Neural cell (in vitro differentiated cells): ENCODE measurements around the gene SLC43A1. TPM values are rescaled to one million over a fixed set of nuclear protein-coding genes. Genes with fewer than 3 reads are reported as not detected.

ENCODE experiments used
- H2AFZ ChIP-seq: fragments of 200-600, 300-800 bp; sonication (generic), shearing (Covaris generic); 2 replicates; pipeline ENCODE4 v1.6.0; 2014; ENCODE audit warnings: low read depth, mild to moderate bottlenecking, antibody characterized with exemption, low read length, moderate library complexity
- H3F3A ChIP-seq: fragments of 200-600 bp; shearing (Covaris generic); 2 replicates; pipeline ENCODE4 v1.6.1; 2016; ENCODE audit warnings: mild to moderate bottlenecking, moderate library complexity, mixed read lengths, antibody characterized with exemption, low read length; ENCODE audit not compliant: insufficient read depth, poor library complexity, severe bottlenecking
- H3K27ac ChIP-seq: fragments of 200-600, 300-800 bp; sonication (generic), shearing (Covaris generic); 2 replicates; pipeline ENCODE4 v1.5.1; 2014; ENCODE audit warnings: mild to moderate bottlenecking, low read length, moderate library complexity
- H3K27me3 ChIP-seq: fragments of 300-800, 200-600 bp; sonication (generic), shearing (Covaris generic); 2 replicates; pipeline ENCODE4 v1.6.0; 2014; ENCODE audit warnings: mild to moderate bottlenecking, low read depth, low read length, moderate library complexity; ENCODE audit not compliant: insufficient read depth
- H3K36me3 ChIP-seq: fragments of 300-800, 200-600 bp; sonication (generic), shearing (Covaris generic); 2 replicates; pipeline ENCODE4 v1.5.1; 2014; ENCODE audit warnings: mild to moderate bottlenecking, antibody characterized with exemption, low read length, moderate library complexity; ENCODE audit not compliant: insufficient read depth
- H3K4me2 ChIP-seq: fragments of 300-800, 200-600 bp; sonication (generic), shearing (Covaris generic); 2 replicates; pipeline ENCODE4 v1.6.0; 2014; ENCODE audit warnings: mild to moderate bottlenecking, low read length
- H3K4me3 ChIP-seq: fragments of 300-800, 200-600 bp; sonication (generic), shearing (Covaris generic); 2 replicates; pipeline ENCODE4 v1.5.1; 2014; ENCODE audit warnings: mild to moderate bottlenecking, low read length, moderate library complexity
- H3K79me2 ChIP-seq: fragments of 200-600 bp; shearing (Covaris generic); replicated peaks from 2 replicates; pipeline ENCODE4 v1.6.0; 2014; ENCODE audit warnings: mild to moderate bottlenecking, low read length, moderate library complexity; ENCODE audit not compliant: insufficient read depth
- H3K9ac ChIP-seq: fragments of 300-800, 200-600 bp; sonication (generic), shearing (Covaris generic); 2 replicates; pipeline ENCODE4 v1.6.1; 2016; ENCODE audit warnings: mild to moderate bottlenecking, low read length, mixed read lengths
- H3K9me2 ChIP-seq: fragments of 200-600 bp; shearing (Covaris generic); 2 replicates; pipeline ENCODE4 v1.6.1; 2016; ENCODE audit warnings: mild to moderate bottlenecking, low read length, mixed read lengths; ENCODE audit not compliant: insufficient read depth
- H3K9me3 ChIP-seq: fragments of 200-600, 300-800 bp; sonication (generic), shearing (Covaris generic); 2 replicates; pipeline ENCODE4 v1.6.1; 2016; ENCODE audit warnings: mild to moderate bottlenecking, mixed run types, low read length, moderate library complexity, mixed read lengths
- H4K20me1 ChIP-seq: fragments of 200-600 bp; shearing (Covaris generic); 2 replicates; pipeline ENCODE4 v1.6.1; 2016; ENCODE audit warnings: mild to moderate bottlenecking, mixed run types; ENCODE audit not compliant: insufficient read depth
- EP300 ChIP-seq: fragments of 450-650 bp; conservative IDR thresholded peaks from 2 replicates; pipeline ENCODE4 v1.6.1; 2014; ENCODE audit warnings: antibody characterized with exemption, mild to moderate bottlenecking, moderate library complexity; ENCODE audit not compliant: poor library complexity, severe bottlenecking
- EZH2 ChIP-seq: fragments of 200-600, 300-800 bp; shearing (Covaris generic), sonication (generic); IDR thresholded peaks from 2 replicates; pipeline ENCODE4 v1.6.1; 2014; ENCODE audit warnings: antibody characterized with exemption, low read length, borderline replicate concordance, mild to moderate bottlenecking; ENCODE audit not compliant: insufficient read depth, poor library complexity, severe bottlenecking
- MXI1 ChIP-seq: fragments of 450-650 bp; conservative IDR thresholded peaks from 2 replicates; pipeline ENCODE4 v1.6.1; 2014; ENCODE audit warnings: antibody characterized with exemption, mild to moderate bottlenecking; ENCODE audit not compliant: poor library complexity, severe bottlenecking
- POLR2AphosphoS5 ChIP-seq: IDR thresholded peaks from 2 replicates; pipeline ENCODE4 v1.6.1; 2012
- RAD21 ChIP-seq: fragments of 450-650 bp; conservative IDR thresholded peaks from 2 replicates; pipeline ENCODE4 v1.6.1; 2014; ENCODE audit warnings: antibody characterized with exemption, mild to moderate bottlenecking, moderate library complexity
- SMC3 ChIP-seq: fragments of 450-650 bp; conservative IDR thresholded peaks from 2 replicates; pipeline ENCODE4 v1.6.1; 2014; ENCODE audit warnings: antibody characterized with exemption, mild to moderate bottlenecking, moderate library complexity; ENCODE audit not compliant: poor library complexity
- TAF1 ChIP-seq: IDR thresholded peaks from 2 replicates; pipeline ENCODE4 v1.6.1; 2012; ENCODE audit warnings: low read depth
- polyA plus RNA-seq: library from polyadenylated mRNA; depleted of rRNA; stranded (reverse); fragments of >200 nt; gene quantifications from 2 replicates; pipeline ENCODE4 v1.2.3, GENCODE V29; 2014
- TF ChIP-seq, protein P1 (sequence below): fragments of 450-650 bp; IDR thresholded peaks from 2 replicates; pipeline ENCODE4 v1.5.1; 2014; ENCODE audit warnings: antibody characterized with exemption, mild to moderate bottlenecking, moderate library complexity; ENCODE audit not compliant: poor library complexity, severe bottlenecking
- TF ChIP-seq, protein P2 (sequence below): IDR thresholded peaks from 2 replicates; pipeline ENCODE4 v1.6.1; 2012; ENCODE audit warnings: borderline replicate concordance

SLC43A1 gene
- polyA plus RNA-seq, 1 donor from 2014 or later = 3.3 TPM

DNA sequence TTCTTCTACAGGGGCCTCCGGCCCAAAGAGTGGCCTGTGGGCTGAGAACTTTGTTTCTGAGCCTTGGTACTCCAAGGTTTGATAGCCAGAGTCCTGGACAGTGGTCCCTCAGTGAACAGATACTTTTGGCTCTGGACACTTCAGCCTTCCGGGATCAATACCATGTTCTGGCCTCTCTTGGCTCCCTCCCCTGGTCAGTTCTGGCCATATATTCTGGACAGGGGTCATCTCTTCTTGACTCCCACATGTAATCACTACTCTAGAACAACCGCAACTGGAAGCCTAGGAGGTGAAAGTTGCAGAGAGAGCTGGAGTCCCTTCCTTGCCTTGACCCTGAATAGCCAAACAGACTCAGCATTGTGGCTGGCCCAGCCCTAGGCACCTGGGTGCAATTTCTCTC is 52.9 kb downstream of the SLC43A1 start:
- TF ChIP-seq EP300 = no peak
- no peak for TF ChIP-seq RAD21
- no peak for TF ChIP-seq POLR2AphosphoS5
- TF ChIP-seq SMC3 = no peak
- TF ChIP-seq MXI1 = no peak
- TF ChIP-seq, protein P1, sequence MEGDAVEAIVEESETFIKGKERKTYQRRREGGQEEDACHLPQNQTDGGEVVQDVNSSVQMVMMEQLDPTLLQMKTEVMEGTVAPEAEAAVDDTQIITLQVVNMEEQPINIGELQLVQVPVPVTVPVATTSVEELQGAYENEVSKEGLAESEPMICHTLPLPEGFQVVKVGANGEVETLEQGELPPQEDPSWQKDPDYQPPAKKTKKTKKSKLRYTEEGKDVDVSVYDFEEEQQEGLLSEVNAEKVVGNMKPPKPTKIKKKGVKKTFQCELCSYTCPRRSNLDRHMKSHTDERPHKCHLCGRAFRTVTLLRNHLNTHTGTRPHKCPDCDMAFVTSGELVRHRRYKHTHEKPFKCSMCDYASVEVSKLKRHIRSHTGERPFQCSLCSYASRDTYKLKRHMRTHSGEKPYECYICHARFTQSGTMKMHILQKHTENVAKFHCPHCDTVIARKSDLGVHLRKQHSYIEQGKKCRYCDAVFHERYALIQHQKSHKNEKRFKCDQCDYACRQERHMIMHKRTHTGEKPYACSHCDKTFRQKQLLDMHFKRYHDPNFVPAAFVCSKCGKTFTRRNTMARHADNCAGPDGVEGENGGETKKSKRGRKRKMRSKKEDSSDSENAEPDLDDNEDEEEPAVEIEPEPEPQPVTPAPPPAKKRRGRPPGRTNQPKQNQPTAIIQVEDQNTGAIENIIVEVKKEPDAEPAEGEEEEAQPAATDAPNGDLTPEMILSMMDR = no peak
- TF ChIP-seq, protein P2, sequence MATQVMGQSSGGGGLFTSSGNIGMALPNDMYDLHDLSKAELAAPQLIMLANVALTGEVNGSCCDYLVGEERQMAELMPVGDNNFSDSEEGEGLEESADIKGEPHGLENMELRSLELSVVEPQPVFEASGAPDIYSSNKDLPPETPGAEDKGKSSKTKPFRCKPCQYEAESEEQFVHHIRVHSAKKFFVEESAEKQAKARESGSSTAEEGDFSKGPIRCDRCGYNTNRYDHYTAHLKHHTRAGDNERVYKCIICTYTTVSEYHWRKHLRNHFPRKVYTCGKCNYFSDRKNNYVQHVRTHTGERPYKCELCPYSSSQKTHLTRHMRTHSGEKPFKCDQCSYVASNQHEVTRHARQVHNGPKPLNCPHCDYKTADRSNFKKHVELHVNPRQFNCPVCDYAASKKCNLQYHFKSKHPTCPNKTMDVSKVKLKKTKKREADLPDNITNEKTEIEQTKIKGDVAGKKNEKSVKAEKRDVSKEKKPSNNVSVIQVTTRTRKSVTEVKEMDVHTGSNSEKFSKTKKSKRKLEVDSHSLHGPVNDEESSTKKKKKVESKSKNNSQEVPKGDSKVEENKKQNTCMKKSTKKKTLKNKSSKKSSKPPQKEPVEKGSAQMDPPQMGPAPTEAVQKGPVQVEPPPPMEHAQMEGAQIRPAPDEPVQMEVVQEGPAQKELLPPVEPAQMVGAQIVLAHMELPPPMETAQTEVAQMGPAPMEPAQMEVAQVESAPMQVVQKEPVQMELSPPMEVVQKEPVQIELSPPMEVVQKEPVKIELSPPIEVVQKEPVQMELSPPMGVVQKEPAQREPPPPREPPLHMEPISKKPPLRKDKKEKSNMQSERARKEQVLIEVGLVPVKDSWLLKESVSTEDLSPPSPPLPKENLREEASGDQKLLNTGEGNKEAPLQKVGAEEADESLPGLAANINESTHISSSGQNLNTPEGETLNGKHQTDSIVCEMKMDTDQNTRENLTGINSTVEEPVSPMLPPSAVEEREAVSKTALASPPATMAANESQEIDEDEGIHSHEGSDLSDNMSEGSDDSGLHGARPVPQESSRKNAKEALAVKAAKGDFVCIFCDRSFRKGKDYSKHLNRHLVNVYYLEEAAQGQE = no peak
- no peak for TF ChIP-seq EZH2
- TF ChIP-seq TAF1 = no peak
- Histone ChIP-seq H3K4me2 (no peak overlapping the region), H3K9me2 (no peaks in the 10 kb centered on the region), H4K20me1 (no peaks in the 10 kb centered on the region), H2AFZ (no peak overlapping the region), H3K9me3 (no peaks in the 10 kb centered on the region), H3K9ac (no peak overlapping the region), H3K36me3 (no peaks in the 10 kb centered on the region), H3K27me3 (peaks cover 49% of the 10 kb centered on the region), H3K79me2 (no peaks in the 10 kb centered on the region), H3K27ac (no peak overlapping the region), H3F3A (no peaks in the 10 kb centered on the region), H3K4me3 (no peak overlapping the region)

DNA sequence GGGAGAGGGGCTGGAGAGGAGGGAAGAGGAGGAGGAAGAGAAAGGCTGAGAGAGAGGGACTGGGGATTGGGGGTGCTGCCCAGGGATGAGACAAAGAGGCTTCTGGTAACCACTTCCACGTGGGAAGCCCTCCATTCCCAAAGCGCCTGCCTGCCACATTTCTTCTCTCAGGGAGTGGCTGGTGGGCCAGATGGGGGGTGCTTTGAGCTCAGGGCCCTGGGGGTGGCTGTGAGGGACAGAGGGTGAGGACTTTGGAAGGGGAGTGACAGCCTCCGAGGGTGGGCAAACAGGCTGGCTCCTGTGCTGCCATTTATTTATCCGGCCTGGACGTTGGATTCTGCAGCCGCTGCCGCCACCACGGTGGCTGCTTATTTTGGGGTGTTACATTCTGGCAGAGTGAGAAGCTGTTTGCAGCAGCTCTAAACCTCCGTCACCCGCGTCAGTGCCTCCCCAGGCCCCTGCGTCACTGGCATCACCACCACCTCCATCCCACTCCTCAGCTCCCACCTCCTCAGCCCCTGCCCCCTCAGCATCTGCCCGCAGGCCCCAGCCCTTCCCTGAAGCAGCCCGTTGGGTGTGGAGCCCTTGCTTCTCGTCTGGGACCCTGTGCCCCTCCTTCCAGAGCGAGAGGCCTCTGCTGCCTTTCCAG is 53.5 kb downstream of the SLC43A1 start:
- Histone ChIP-seq H3K9me3 (no peaks in the 10 kb centered on the region), H3K36me3 (no peaks in the 10 kb centered on the region), H3K4me2 (no peak overlapping the region), H3F3A (no peaks in the 10 kb centered on the region), H3K27me3 (peaks cover 54% of the 10 kb centered on the region), H3K9ac (no peak overlapping the region), H4K20me1 (no peaks in the 10 kb centered on the region), H3K79me2 (no peaks in the 10 kb centered on the region), H3K4me3 (peak overlapping the region; percentile 72), H3K27ac (no peak overlapping the region), H2AFZ (no peak overlapping the region), H3K9me2 (no peaks in the 10 kb centered on the region)
- no peak for TF ChIP-seq EZH2
- TF ChIP-seq SMC3 = no peak
- TF ChIP-seq, protein P2 = no peak
- no peak for TF ChIP-seq EP300
- TF ChIP-seq TAF1 = no peak
- TF ChIP-seq POLR2AphosphoS5 = no peak
